IPS-NIHi7 (cell line): ENCODE data around the gene LASP1NB.
A peak's percentile ranks its signal among the peaks of the same experiment; 100 is the strongest.
"Not testable (repeated sequence)": the region's sequence is repeated elsewhere in the genome, so short reads cannot be mapped to it uniquely, and the experiment has no call there.

Experiments
- DNase-seq: peaks from one replicate; pipeline ENCODE4 v3.0.0; 2012; ENCODE audit warnings: mixed read lengths; ENCODE audit errors: extremely low spot score

The LASP1NB gene

GRCh38 chr17:38960402-38960801 is 35.0 kb downstream of the LASP1NB start:
- no peak for DNase-seq

- DNase-seq: no peak
Observed at GRCh38 chr17:38961413-38961812, 36.0 kb downstream of the LASP1NB start.

- peak; percentile 91 for DNase-seq
Observed at GRCh38 chr17:38967290-38967738, 41.9 kb downstream of the LASP1NB start, which contains the start of gene FBXO47. TSS of gene FBXO47 (minus strand) at chr17:38967403. CDS start at chr17:38963025, 4,378 bp downstream.

DNA sequence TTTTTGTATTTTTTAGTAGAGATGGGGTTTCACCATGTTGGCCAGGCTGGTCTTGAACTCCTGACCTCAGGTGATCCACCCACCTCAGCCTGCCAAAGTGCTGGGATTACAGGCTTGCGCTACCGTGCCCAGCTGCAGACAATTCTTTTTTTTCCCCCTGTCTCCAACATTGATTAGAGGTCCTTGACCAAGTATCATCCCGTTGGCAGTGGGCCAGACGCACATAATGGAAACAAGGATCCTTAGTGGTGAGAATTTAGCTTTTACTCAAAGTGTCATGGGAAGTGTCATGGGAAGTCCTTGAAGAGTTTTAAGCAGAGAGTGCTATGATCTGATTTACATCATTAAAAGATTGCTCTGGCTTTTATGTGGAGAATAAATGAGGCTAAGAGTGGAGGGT is 43.9 kb downstream of the LASP1NB start:
- DNase-seq: no peak

GRCh38 chr17:38970128-38970527 is 44.7 kb downstream of the LASP1NB start:
- DNase-seq: no peak

DNA sequence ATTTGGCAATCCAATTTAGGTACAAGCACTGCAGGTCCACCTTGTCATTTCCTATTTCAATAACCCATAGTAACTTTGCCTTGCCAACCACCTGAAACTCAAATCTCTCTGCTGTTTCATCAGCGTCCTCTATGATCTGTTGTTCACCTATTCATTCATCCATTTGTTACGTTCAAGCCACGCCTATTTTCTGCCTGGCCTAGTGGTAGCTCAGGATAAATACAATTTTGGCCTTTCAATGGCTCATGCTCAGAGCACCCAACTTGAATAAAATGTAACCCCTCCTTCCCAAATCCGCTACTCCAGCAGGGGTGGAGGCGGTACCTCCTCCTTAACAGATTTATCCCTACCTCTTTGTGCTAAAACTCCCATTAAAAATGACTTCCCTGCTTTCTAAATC is 45.4 kb downstream of the LASP1NB start:
- DNase-seq: no peak

- DNase-seq: not testable (repeated sequence)
Observed at GRCh38 chr17:38976187-38976551, 50.8 kb downstream of the LASP1NB start.

DNA sequence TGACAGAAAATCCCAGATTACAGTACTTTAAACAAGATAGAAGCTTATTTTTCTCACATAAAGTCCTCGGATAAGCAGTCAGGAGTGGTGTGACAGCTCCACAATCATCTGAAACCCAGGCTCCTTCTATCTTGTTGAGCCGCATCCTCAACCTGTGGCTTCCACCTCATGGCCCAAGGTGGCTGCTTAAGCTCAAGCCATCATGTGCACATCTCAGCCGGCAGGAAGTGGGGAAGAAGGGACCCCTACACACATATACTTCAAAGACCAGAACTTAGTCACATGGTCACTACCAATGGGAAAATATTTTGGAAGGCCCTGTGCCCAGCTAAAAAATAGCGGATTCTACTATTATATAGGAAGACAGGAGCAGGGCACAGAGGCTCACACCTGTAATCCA is 52.8 kb downstream of the LASP1NB start:
- DNase-seq: no peak
